Stimulated activated CD4-positive, alpha-beta T cell treated with anti-CD3 and anti-CD28 coated beads, Interleukin-15, amount 100 ng/mL, for 1 hour (primary cell): ENCODE results near the gene CYFIP2.

Experiments used
- DNase-seq, 2 donors: peaks; one replicate each; pipeline ENCODE4 v3.0.0-alpha.2; 2020; ENCODE audit warnings: low read depth in 1 of 2, low spot score in 1 of 2

Gene CYFIP2

GRCh38 chr5:157356576-157356975, 90.7 kb downstream of the CYFIP2 start:
- no peak for DNase-seq

- DNase-seq, result no peak
Observed at GRCh38 chr5:157357823-157358222, 91.9 kb downstream of the CYFIP2 start.

- no peak for DNase-seq
Observed at GRCh38 chr5:157358871-157359270, 92.9 kb downstream of the CYFIP2 start.

- DNase-seq, result no peak
Observed at GRCh38 chr5:157359356-157360055, 93.6 kb downstream of the CYFIP2 start.

- DNase-seq, result no peak
Observed at GRCh38 chr5:157362012-157362411, 96.1 kb downstream of the CYFIP2 start.

- no peak for DNase-seq
Observed at GRCh38 chr5:157362502-157362901, 96.6 kb downstream of the CYFIP2 start.

- no peak for DNase-seq
Observed at GRCh38 chr5:157362982-157363381, 97.1 kb downstream of the CYFIP2 start.

GRCh38 chr5:157365732-157366131, 99.8 kb downstream of the CYFIP2 start:
- DNase-seq, result no peak

GRCh38 chr5:157366741-157367674, 101.1 kb downstream of the CYFIP2 start:
- DNase-seq, result no peak

- no peak for DNase-seq
Observed at GRCh38 chr5:157369507-157369906, 103.6 kb downstream of the CYFIP2 start.

GRCh38 chr5:157370967-157371366, 105.0 kb downstream of the CYFIP2 start:
- DNase-seq, result no peak

- no peak for DNase-seq
Observed at GRCh38 chr5:157371655-157372471, 105.9 kb downstream of the CYFIP2 start.

- no peak for DNase-seq
Observed at GRCh38 chr5:157372472-157372822, 106.5 kb downstream of the CYFIP2 start.

- DNase-seq, result no peak
Observed at GRCh38 chr5:157378509-157378908, 112.6 kb downstream of the CYFIP2 start.

- DNase-seq, result no peak
Observed at GRCh38 chr5:157379983-157380382, 114.1 kb downstream of the CYFIP2 start.

- DNase-seq, result no peak
Observed at GRCh38 chr5:157381746-157382145, 115.8 kb downstream of the CYFIP2 start.

- no peak for DNase-seq
Observed at GRCh38 chr5:157382996-157383800, 117.3 kb downstream of the CYFIP2 start.

- DNase-seq, result no peak
Observed at GRCh38 chr5:157384971-157385709, 119.2 kb downstream of the CYFIP2 start.

- DNase-seq, result no peak
Observed at GRCh38 chr5:157387041-157387563, 121.2 kb downstream of the CYFIP2 start.

GRCh38 chr5:157387683-157388093, 121.8 kb downstream of the CYFIP2 start:
- DNase-seq, result no peak
